ENCODE results near the gene PRDM16. TPM values are rescaled to one million over a fixed set of nuclear protein-coding genes. Genes with fewer than 3 reads are reported as not detected.

The PRDM16 gene
- total and polyA plus RNA-seq, 2 donors (not counting 1 experiment from before 2014, with no cell fraction given): 0.03 to 0.12 TPM

DNA sequence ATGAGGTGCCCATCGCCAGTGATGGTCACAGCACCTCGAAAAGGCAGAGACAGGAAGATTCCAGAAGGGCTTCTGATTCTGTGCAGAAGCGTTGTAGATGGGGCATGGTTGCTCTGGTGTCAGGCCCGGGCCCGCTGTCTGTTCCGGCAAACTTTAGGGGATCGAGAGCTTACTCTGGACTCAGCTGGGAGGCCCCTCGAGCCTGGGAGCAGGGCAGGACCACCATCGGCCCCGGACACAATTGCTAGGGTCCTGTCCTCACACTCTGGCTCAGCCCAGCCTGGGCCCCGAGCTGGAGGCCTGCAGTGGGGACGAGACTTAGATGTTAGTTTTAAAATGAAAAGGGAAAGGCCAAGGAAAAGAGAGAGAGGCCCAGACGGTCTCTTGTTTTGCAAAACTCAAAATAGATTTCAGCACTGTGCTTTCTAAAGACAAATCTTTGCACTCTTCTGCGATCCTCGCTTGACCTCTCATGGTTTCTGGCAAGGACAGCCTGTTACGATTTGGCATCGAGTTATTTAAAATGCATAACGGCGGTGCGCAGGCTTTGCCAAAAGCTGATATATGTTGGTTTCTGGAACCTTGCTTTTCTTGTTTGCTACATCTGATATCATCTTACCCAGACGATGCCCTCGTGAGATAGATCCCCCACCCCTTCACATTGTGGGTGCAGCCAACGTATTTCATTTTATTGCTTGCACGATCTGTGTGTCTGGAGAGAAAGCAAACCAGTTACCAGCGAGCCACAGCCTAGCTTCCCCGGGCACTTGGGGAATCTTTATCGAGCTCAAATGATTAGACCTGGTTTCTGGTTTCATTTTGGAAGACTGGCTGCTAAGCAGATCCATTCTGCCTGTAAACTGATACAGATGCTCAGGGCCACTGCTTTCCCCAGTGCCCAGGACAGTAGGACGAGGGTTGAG, 58.0 kb downstream of the PRDM16 start:
- H3K9me3 ChIP-seq (ENCODE audit: control extremely low read depth in 1 of 3, control insufficient read depth in 2 of 3, insufficient read depth in 1 of 3, low read length in 2 of 3): no peaks in the 10 kb centered on the region
- H3K27me3 Mint-ChIP-seq: no peaks in the 10 kb centered on the region
- no peak overlapping the region for H3K4me3 ChIP-seq (ENCODE audit: control extremely low read depth in 1 of 5, extremely low read depth in 1 of 5, insufficient read depth in 1 of 5, low read depth in 2 of 5, low read length in 4 of 5)
- H3K4me1 Mint-ChIP-seq: no peaks in the 10 kb centered on the region
- ATAC-seq (ENCODE audit: low read depth) (no peak), DNase-seq (no peak)
- H3K4me3 Mint-ChIP-seq: no peak overlapping the region
- H3K27me3 ChIP-seq (replicated peaks in 1 of 4; ENCODE audit: control extremely low read depth in 1 of 4, control insufficient read depth in 3 of 4, insufficient read depth in 4 of 4, low read length in 3 of 4): no peaks in the 10 kb centered on the region
- intact Hi-C loops (cut with micrococcal nuclease): no loop called here
- H2AFZ ChIP-seq (ENCODE audit: insufficient read depth, low read depth, low read length, poor library complexity, severe bottlenecking): no peak overlapping the region
- no peaks in the 10 kb centered on the region for H3K4me1 ChIP-seq (ENCODE audit: control insufficient read depth in 2 of 2, insufficient read depth in 2 of 2, low read length in 2 of 2)
- no peaks in the 10 kb centered on the region for H3K9me3 Mint-ChIP-seq (ENCODE audit: insufficient read depth)
- CTCF ChIA-PET: no interaction called here
- no peak overlapping the region for H3K27ac Mint-ChIP-seq
- H3K9ac ChIP-seq (ENCODE audit: low read length): no peak overlapping the region
- POLR2A ChIA-PET: no interaction called here
- TF ChIP-seq, protein P1, sequence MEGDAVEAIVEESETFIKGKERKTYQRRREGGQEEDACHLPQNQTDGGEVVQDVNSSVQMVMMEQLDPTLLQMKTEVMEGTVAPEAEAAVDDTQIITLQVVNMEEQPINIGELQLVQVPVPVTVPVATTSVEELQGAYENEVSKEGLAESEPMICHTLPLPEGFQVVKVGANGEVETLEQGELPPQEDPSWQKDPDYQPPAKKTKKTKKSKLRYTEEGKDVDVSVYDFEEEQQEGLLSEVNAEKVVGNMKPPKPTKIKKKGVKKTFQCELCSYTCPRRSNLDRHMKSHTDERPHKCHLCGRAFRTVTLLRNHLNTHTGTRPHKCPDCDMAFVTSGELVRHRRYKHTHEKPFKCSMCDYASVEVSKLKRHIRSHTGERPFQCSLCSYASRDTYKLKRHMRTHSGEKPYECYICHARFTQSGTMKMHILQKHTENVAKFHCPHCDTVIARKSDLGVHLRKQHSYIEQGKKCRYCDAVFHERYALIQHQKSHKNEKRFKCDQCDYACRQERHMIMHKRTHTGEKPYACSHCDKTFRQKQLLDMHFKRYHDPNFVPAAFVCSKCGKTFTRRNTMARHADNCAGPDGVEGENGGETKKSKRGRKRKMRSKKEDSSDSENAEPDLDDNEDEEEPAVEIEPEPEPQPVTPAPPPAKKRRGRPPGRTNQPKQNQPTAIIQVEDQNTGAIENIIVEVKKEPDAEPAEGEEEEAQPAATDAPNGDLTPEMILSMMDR (IDR thresholded peaks at IDR 0.05): no peak
- no peak for TF ChIP-seq EZH2 (IDR thresholded peaks at IDR 0.05; ENCODE audit: borderline replicate concordance, insufficient read depth, low read depth, low read length, poor library complexity, severe bottlenecking)
- no peaks in the 10 kb centered on the region for H3K36me3 ChIP-seq (replicated peaks in 1 of 2; ENCODE audit: control extremely low read depth in 1 of 2, control insufficient read depth in 1 of 2, extremely low read depth in 1 of 2, insufficient read depth in 2 of 2, low read length in 1 of 2)
- no peak overlapping the region for H3K4me2 ChIP-seq (replicated peaks; ENCODE audit: low read depth, low read length, poor library complexity, severe bottlenecking)
- 90% methylated on average over 21 of the region's 28 CpGs for WGBS (ENCODE audit: insufficient coverage)
- no peaks in the 10 kb centered on the region for H3K79me2 ChIP-seq (ENCODE audit: control insufficient read depth, insufficient read depth, low read length)
- H4K20me1 ChIP-seq (ENCODE audit: control insufficient read depth, insufficient read depth, low read length, poor library complexity, severe bottlenecking): no peaks in the 10 kb centered on the region
- H3K27ac ChIP-seq (ENCODE audit: low read length in 2 of 2): no peak overlapping the region

DNA sequence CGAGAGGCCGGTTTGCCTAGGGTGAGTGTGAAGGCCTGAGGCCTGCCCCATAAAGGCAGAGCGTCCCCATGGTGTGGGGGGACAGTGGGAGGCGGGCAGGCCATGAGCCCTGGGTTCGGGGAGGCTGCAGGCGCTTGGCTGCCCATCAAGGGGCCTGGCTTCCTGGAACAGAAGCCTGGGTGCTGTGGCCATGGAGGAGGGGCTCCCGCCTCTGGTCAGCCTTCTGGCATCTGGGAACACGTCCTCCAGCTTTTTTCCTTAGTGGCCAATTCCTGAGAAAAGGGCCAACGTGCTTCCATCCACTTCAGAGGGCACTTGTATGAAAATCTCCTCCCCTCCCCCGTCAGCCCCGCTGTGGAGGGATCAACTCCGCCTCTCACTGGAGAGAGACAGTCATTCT, 58.7 kb downstream of the PRDM16 start:
- Histone ChIP-seq H3K4me1 (ENCODE audit: control insufficient read depth in 2 of 2, insufficient read depth in 2 of 2, low read length in 2 of 2) (no peaks in the 10 kb centered on the region), H3K27me3 (replicated peaks in 1 of 4; ENCODE audit: control extremely low read depth in 1 of 4, control insufficient read depth in 3 of 4, insufficient read depth in 4 of 4, low read length in 3 of 4) (no peaks in the 10 kb centered on the region), H3K4me2 (replicated peaks; ENCODE audit: low read depth, low read length, poor library complexity, severe bottlenecking) (no peak overlapping the region), H3K9ac (ENCODE audit: low read length) (no peak overlapping the region), H3K9me3 (ENCODE audit: control extremely low read depth in 1 of 3, control insufficient read depth in 2 of 3, insufficient read depth in 1 of 3, low read length in 2 of 3) (no peaks in the 10 kb centered on the region), H3K36me3 (replicated peaks in 1 of 2; ENCODE audit: control extremely low read depth in 1 of 2, control insufficient read depth in 1 of 2, extremely low read depth in 1 of 2, insufficient read depth in 2 of 2, low read length in 1 of 2) (no peaks in the 10 kb centered on the region), H3K27ac (ENCODE audit: low read length in 2 of 2) (no peak overlapping the region), H4K20me1 (ENCODE audit: control insufficient read depth, insufficient read depth, low read length, poor library complexity, severe bottlenecking) (no peaks in the 10 kb centered on the region), H2AFZ (ENCODE audit: insufficient read depth, low read depth, low read length, poor library complexity, severe bottlenecking) (no peak overlapping the region), H3K4me3 (ENCODE audit: control extremely low read depth in 1 of 5, extremely low read depth in 1 of 5, insufficient read depth in 1 of 5, low read depth in 2 of 5, low read length in 4 of 5) (no peak overlapping the region), H3K79me2 (ENCODE audit: control insufficient read depth, insufficient read depth, low read length) (no peaks in the 10 kb centered on the region)
- CTCF ChIA-PET: no interaction called here
- DNase-seq (no peak), ATAC-seq (ENCODE audit: low read depth) (no peak)
- POLR2A ChIA-PET: no interaction called here
- intact Hi-C loops (cut with micrococcal nuclease): no loop called here
- Mint-ChIP-seq H3K4me1 (no peaks in the 10 kb centered on the region), H3K27ac (no peak overlapping the region), H3K27me3 (no peaks in the 10 kb centered on the region), H3K9me3 (ENCODE audit: insufficient read depth) (no peaks in the 10 kb centered on the region), H3K4me3 (no peak overlapping the region)
- TF ChIP-seq, protein P1 (IDR thresholded peaks at IDR 0.05): no peak
- TF ChIP-seq EZH2 (IDR thresholded peaks at IDR 0.05; ENCODE audit: borderline replicate concordance, insufficient read depth, low read depth, low read length, poor library complexity, severe bottlenecking): no peak
- WGBS (ENCODE audit: insufficient coverage): 84% methylated on average over 12 of the region's 12 CpGs
